HepG2 (cell line): Measurements from ENCODE around the gene WDR43. TPM values are rescaled to one million over a fixed set of nuclear protein-coding genes. Genes with fewer than 3 reads are reported as not detected.

Source experiments
- AHDC1 ChIP-seq: sonication (generic); formaldehyde crosslinking; IDR thresholded peaks from 2 replicates; pipeline ENCODE4 v1.5.1; 2020; ENCODE audit warnings: mild to moderate bottlenecking, missing genetic modification reagents, borderline replicate concordance
- ELF3 ChIP-seq: IDR thresholded peaks from 2 replicates; pipeline ENCODE4 v1.6.1; 2016; ENCODE audit warnings: missing genetic modification reagents, missing compliant biosample characterization
- EP300 ChIP-seq, 3 experiments: sonication (generic) in 1 of 3; formaldehyde crosslinking in 1 of 3; IDR thresholded peaks; 2 replicates each; pipeline versions ENCODE4 v1.5.1 to v1.6.1; 2011 to 2020; ENCODE audit warnings: low read depth in 2 of 3, low read length in 2 of 3, borderline replicate concordance in 1 of 3, improper control_type of control experiment in 1 of 3, mild to moderate bottlenecking in 1 of 3, missing genetic modification reagents in 1 of 3, moderate library complexity in 1 of 3
- HDAC1 ChIP-seq: sonication (generic); formaldehyde crosslinking; IDR thresholded peaks from 2 replicates; pipeline ENCODE4 v1.5.1; 2020; ENCODE audit warnings: mild to moderate bottlenecking, missing genetic modification reagents
- HDAC2 ChIP-seq: sonication (generic); formaldehyde crosslinking; IDR thresholded peaks from 2 replicates; pipeline ENCODE4 v1.4.0; 2020; ENCODE audit warnings: missing genetic modification reagents
- HNF1A ChIP-seq, 2 experiments: sonication (generic) in 1 of 2; formaldehyde crosslinking in 1 of 2; IDR thresholded peaks; 2 replicates each; pipeline versions ENCODE4 v1.4.0 to v1.6.1; 2016 to 2020; ENCODE audit warnings: borderline replicate concordance in 1 of 2, low read depth in 1 of 2, mild to moderate bottlenecking in 1 of 2, missing genetic modification reagents in 1 of 2
- LCORL ChIP-seq, 2 experiments: fragments of 450-650 bp in 1 of 2; sonication (generic) in 1 of 2; formaldehyde crosslinking in 1 of 2; IDR thresholded peaks; 2 replicates each; pipeline versions ENCODE4 v1.5.0 to v1.6.1; 2017 to 2020; ENCODE audit warnings: antibody characterized with exemption in 1 of 2, missing genetic modification reagents in 1 of 2
- MEF2D ChIP-seq: sonication (generic); formaldehyde crosslinking; IDR thresholded peaks from 2 replicates; pipeline ENCODE4 v1.5.1; 2020; ENCODE audit warnings: mild to moderate bottlenecking, missing genetic modification reagents
- PHF20 ChIP-seq: sonication (generic); formaldehyde crosslinking; IDR thresholded peaks from 2 replicates; pipeline ENCODE4 v1.5.0; 2020; ENCODE audit warnings: mild to moderate bottlenecking, missing genetic modification reagents
- RELA ChIP-seq: sonication (generic); formaldehyde crosslinking; IDR thresholded peaks from 2 replicates; pipeline ENCODE4 v1.4.0; 2020; ENCODE audit warnings: missing genetic modification reagents
- TBX2 ChIP-seq: sonication (generic); formaldehyde crosslinking; IDR thresholded peaks from 2 replicates; pipeline ENCODE4 v1.5.0; 2020; ENCODE audit warnings: missing genetic modification reagents, mild to moderate bottlenecking, borderline replicate concordance
- ZFP1 ChIP-seq: IDR thresholded peaks from 2 replicates; pipeline ENCODE4 v1.6.1; 2016
- ZNF574 ChIP-seq: sonication (generic); formaldehyde crosslinking; IDR thresholded peaks from 2 replicates; pipeline ENCODE4 v1.4.0; 2020; ENCODE audit warnings: missing genetic modification reagents
- polyA plus RNA-seq, 8 experiments: library from polyadenylated mRNA; depleted of rRNA in 3 of 8; stranded (reverse) in 7 of 8; unstranded in 1 of 8; fragments of >200 nt; fragmentation: Illumina TruSeq in 4 of 8; extraction: Trizol in 4 of 8; gene quantifications; 2 replicates each; pipeline versions ENCODE4 v1.2.1 to v1.2.3, GENCODE V29; 2011 to 2016; ENCODE audit warnings: low read depth in 4 of 8, missing spikeins in 1 of 8, mixed read lengths in 1 of 8; ENCODE audit not compliant: insufficient read depth in 1 of 8
- total RNA-seq, 5 experiments: library from RNA; depleted of rRNA; stranded (reverse); fragments of >200 nt; fragmentation: Illumina TruSeq; extraction: Trizol; gene quantifications; 2 replicates each; pipeline ENCODE4 v1.2.3, GENCODE V29; 2016; ENCODE audit warnings: low read depth in 1 of 5

The WDR43 gene
- total and polyA plus RNA-seq, 2 of the 13 experiments (the other 11 are each of a cell fraction or from before 2014, with no cell fraction given) = 121 to 167 TPM

- TF ChIP-seq ZNF574 (CRISPR knock-in tag) (0 out of 2 replicates have a peak, but pooled peaks have one; percentile 14), HDAC1 (CRISPR knock-in tag) (peak; percentile 53; the same call in 1 of the 2 replicates), EP300 (IDR thresholded peaks at IDR 0.05; ENCODE audit: low read depth in 2 of 2, low read length in 2 of 2) (peak in 1 of 2 experiments; percentile 31; a peak in 1 of 4 replicates), EP300 (CRISPR knock-in tag; IDR thresholded peaks at IDR 0.05; ENCODE audit: borderline replicate concordance) (no peak; the same call in 1 of the 2 replicates), HNF1A (IDR thresholded peaks at IDR 0.05; ENCODE audit: low read depth) (no peak), HNF1A (CRISPR knock-in tag; IDR thresholded peaks at IDR 0.05; ENCODE audit: borderline replicate concordance) (no peak), ZFP1 (CRISPR knock-in tag) (peak; percentile 77; the same call in 1 of the 2 replicates), HDAC2 (CRISPR knock-in tag) (peak; percentile 54; the same call in 1 of the 2 replicates), PHF20 (no peak), ELF3 (CRISPR knock-in tag) (0 out of 2 replicates have a peak, but pooled peaks have one; percentile 36), MEF2D (CRISPR knock-in tag) (peak; percentile 45; the same call in 1 of the 2 replicates), AHDC1 (CRISPR knock-in tag) (0 out of 2 replicates have a peak, but pooled peaks have one; percentile 60), LCORL (IDR thresholded peaks at IDR 0.05) (no peak), LCORL (CRISPR knock-in tag; IDR thresholded peaks at IDR 0.05) (peak; percentile 74), RELA (no peak), TBX2 (0 out of 2 replicates have a peak, but pooled peaks have one; percentile 32)
Observed at GRCh38 chr2:28951910-28952835, 57.7 kb downstream of the WDR43 start (continued).
